Gastroesophageal sphincter (tissue), 3 donors: ENCODE measurements around the gene SNX15.

ENCODE experiments used
- CTCF ChIP-seq, 4 experiments: fragments of 200-600 bp in 2 of 4; fragments of 450-650 bp in 2 of 4; sonication (generic) in 1 of 4; IDR thresholded peaks; one replicate each; pipeline ENCODE4 v1.5.1; 2017 to 2019; ENCODE audit warnings: antibody characterized with exemption in 4 of 4, mild to moderate bottlenecking in 2 of 4, moderate library complexity in 2 of 4
- EP300 ChIP-seq: sonication (generic); formaldehyde crosslinking; IDR thresholded peaks from one replicate; pipeline ENCODE4 v1.6.1; 2017; ENCODE audit warnings: antibody characterized with exemption, mild to moderate bottlenecking
- POLR2A ChIP-seq, 2 donors: fragments of 450-650 bp; IDR thresholded peaks; one replicate each; pipeline ENCODE4 v1.6.1; 2017; ENCODE audit warnings: antibody characterized with exemption in 2 of 2, mild to moderate bottlenecking in 2 of 2, moderate library complexity in 1 of 2
- POLR2AphosphoS5 ChIP-seq: sonication (generic); formaldehyde crosslinking; IDR thresholded peaks from one replicate; pipeline ENCODE4 v1.6.1; 2017; ENCODE audit warnings: antibody characterized with exemption

DNA sequence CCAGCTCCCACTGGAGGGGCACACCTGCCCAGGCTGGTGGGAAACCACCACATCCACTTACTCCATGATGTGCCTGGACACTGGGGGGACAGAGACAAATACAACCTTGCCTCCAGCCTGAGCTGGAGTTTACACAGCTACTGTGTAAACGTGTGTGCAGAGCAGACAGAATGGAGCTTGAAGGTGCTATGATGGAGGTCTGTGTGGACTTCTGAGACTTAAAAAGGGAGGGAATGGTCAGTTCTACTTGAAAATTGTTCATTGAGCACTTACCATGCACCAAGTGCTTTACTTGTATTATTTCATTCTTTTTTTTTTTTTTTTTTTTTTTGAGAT is 45.4 kb downstream of the SNX15 start:
- no peak for TF ChIP-seq CTCF (IDR thresholded peaks at IDR 0.05)
- TF ChIP-seq POLR2AphosphoS5, result no peak
- no peak for TF ChIP-seq POLR2A (IDR thresholded peaks at IDR 0.05)
- TF ChIP-seq EP300, result no peak
